NCI-H2081 treated with DMSO at 0.1 percent for 48 hours (cell line): ENCODE results near the gene KIF1B.
"Not testable (repeated sequence)": the region's sequence is repeated elsewhere in the genome, so short reads cannot be mapped to it uniquely, and the experiment has no call there.

Experiments used
- DNase-seq: peaks from one replicate; lab custom pipeline; 2025; lab: John Stamatoyannopoulos, UW

The KIF1B gene

DNA sequence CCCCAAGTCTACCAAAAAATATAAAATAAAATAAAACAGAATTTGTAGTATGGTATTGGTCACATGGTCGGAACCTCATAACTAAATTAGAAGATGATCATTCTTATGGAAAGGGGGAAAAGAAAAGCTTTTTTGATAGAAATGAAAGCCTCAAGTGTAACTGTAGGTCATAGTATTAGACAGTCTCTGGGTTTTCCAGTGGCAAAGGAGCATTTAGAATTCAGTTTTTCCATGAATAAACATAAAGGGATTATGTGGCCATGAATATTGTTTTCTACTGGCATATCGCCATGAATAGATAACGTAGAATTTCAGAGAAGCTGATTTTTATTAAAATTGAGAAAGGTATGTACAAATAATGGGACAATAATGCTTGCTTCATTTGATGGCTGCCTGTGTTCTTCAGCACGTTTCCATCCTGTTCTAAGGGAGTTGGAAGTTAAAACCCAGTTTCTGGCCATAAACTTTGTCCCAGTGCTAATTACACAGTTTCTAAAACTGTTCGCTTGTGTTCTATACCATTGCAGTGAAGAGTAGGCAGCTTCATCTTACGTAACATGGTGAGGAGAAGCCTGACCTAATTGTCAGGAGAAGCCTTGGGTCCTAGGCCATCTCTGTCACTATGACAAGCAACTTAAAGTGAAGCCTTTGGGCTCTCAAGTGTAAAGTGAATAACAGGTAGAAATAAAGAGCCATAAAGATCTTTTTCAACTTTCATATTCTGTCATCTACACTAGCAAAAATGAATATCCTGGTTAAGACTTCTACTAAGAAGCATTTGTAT lies 118.0 kb downstream of the KIF1B start:
- no peak for DNase-seq

DNA sequence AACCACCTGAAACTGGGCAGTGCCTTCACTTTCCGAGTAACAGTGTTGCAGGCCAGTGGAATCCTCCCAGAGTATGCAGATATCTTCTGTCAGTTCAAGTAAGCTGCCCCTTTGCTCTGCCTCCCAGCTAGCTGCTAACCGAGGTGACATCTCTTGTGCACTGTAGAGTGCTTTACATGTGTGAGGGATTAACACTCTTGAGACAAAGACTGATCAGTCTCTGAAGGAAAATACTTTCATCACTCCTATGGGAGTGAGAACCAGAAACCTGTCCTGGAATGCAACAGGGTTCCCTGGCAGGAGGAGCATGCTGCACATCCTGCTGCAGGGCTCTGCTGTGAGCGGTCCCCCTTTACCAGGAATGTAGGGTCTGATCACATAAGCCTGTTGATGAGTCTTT lies 127.1 kb downstream of the KIF1B start:
- DNase-seq: no peak

DNA sequence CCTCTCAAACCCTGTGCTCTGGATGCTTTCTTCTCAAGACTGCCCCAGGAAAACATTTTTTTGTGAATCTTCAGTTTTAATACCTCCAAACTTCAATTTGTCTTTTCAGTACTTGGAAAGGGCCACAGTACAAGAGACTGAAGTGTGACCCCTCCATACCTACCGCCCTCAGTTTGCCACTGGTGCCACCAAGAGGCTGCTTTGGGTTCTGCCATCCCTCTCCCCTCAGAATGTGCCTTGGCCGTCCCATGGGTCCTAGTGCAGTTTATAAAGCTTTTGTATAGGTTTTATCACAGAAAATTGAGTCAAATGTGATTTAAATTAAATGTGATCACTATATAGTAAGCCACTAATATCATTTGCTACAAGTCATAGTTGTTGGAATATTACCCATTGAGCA lies 127.7 kb downstream of the KIF1B start:
- no peak for DNase-seq

DNA sequence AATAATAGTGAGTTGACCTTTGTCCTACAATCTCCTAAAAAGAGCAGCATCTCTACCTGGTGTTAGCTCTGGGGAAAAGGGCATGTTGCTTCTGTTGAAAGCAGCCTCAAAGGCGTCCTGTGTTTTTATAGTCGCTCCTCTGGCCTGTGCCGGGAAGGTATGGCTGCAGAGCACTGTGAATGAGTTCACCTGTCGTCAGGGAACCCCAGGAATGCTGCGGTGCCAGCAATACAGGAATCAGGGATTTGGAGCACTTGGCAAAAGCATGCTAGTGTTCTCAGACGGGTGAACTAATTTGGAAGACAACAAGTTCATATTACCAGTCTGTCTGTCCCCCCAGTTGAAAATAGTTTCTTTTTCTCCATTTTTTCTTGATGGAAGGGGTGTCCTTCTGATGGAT lies 128.2 kb downstream of the KIF1B start:
- no peak for DNase-seq

DNA sequence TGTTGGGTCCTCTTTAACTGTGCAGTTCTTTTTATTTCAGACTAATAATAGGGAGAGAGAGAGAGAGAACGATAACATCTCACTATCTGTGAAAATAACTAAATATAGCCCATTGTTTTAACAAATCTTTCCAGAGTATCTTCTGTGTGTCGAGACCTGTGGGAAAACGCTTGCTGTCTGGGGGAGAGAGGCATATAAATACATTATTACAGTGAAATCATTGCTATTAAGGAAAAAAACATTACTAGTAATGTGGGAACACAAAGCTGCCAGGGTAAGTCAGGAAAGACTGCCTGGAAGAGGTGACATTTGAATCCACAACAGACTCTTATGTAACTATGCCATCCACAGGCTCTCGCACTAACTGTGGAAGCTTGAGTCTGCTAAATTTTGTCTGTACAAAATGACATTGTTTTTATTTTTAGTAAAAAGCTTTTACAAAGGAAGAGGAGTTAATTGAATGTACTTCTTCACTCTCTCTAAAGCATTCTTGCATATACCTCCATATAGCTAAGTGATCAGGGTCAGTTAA lies 128.7 kb downstream of the KIF1B start:
- no peak for DNase-seq

DNA sequence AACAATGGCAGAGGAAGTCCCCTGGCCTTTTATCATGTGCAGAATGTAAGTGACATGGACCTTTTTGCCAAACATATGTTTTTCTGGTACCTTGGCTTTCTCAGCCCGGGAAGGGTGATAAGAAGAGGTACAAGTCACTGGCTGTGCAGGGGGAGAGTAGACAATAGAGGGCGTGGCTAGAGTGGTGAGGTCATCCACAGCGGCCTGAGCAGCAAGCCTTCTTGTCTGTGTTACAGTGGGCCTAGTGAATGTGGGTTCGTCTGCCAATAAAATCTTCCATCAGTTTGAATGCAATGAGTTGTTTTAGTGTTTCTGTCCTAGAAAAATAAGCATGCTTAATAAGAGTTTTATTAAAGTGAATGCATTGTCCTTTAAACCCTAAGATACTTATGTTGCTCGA lies 129.4 kb downstream of the KIF1B start:
- DNase-seq: no peak

DNA sequence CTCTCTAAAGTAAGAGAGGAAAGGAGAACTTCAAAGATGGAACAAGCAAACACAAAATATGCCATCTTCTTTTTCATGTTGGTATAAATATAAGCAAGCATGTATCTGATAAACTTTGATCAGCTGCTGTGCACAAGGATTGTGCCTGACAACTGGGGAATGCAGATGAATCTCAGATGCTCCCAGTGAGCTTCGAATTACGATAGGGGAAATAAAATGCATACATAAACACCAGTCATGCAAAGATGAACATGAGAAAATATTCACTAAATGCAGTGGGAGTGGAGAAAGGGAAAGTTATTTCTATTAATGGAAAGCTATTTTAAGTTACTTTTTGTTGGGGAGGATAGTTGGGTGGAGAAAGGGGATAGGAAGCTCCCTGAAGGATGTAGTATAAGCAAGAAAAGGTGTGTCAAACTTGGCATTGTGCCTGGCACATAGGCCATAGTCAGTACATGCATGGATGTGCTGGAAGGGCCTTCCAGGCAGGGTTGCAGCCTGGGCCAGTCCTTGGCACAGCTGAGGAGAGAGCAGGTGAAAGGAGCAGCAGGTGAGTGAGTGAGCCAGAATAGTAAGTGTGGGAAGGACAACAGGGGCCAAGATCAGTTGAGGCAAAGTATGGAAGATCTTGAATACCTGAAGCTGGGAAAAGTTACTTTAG lies 130.7 kb downstream of the KIF1B start:
- DNase-seq: no peak

DNA sequence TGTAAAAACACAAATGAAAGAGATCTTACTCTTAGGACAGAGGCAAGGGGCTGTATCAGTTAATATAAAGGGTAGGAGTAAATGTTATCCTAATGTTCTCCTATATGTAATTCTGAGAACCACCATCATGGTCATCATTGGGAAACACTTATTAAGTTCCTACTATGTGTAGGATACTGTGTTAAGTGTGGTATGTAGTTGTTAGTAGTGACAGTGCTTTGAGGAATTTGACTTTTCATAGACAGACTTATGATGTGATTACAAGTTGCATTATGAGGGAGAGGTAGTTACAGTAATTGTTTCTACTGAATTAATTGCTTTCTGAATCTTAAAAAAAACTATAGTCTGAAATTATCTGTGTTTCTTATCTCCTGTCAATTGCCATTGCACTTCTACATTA lies 136.7 kb downstream of the KIF1B start:
- DNase-seq: no peak

DNA sequence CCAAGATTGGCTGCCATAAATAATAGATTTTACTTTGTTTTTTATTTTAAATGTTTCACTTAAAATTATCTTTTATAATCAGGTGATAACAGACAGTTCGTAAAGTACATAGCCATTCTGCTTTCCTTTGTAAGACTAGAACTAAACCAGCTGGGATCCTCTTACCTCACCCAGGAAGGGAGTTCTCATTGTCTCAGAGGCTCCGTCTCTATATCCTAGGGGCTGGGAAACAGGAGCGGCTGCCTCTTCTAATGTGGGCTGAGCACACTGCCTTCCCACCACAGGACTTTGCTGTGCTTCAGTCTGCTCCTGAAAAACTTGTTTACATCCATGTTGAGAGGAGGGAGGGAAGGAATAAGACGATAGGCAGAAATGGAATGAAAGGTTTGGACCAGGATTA lies 142.9 kb downstream of the KIF1B start:
- no peak for DNase-seq

DNA sequence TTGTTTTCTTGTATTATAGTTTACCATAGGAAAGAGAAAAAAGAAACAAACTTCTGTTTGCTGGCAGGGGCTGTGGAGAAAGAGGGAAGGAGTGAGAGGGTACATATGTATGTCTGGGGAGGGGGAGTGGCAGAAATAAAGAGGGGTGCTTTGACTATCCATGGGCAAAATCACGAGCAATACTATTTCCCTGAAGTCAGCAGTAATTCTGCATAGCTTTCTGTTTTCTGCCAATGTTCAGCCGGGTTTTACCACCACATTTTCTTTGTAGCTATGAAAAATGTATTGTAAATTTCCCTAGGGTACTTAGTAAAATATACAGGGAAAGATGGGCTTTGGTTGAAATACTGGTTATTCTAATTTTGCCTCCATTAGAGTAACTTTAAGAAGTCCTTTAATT lies 143.3 kb downstream of the KIF1B start:
- DNase-seq: no peak

DNA sequence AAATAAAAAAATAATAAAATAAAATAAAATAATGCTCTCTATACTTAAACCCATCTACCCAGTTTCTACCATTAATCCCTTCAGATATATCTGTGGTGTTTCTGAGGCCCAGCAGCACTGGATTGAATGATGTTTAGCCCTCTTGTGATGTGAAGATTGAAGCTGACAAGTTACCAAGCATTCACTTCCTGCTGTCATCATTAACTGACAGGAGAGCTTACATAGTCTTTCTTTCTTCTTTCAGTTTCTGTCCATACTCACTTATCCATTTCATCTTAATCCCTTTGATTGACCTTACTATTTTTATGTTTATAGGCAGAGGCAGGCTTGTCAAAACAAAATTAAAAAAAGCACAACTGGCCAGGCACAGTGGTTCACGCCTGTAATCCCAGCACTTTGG lies 149.7 kb downstream of the KIF1B start:
- DNase-seq: no peak

DNA sequence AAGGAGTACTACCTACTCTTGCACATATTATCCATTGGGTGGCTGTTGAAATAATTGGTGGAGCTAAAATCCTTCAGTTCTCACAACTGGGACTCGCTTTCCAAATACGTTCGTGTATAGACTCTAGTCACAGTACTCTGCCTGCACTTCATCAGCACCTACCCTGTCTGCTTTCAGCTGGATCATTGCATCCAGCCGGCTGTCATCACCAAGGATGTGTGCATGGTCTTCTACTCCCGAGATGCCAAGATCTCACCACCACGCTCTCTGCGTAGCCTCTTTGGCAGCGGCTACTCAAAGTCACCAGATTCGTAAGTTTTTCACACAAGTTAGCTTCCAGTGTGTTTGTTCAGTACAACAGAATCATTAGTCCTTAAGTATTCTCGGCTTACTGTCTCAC lies 151.1 kb downstream of the KIF1B start:
- no peak for DNase-seq

DNA sequence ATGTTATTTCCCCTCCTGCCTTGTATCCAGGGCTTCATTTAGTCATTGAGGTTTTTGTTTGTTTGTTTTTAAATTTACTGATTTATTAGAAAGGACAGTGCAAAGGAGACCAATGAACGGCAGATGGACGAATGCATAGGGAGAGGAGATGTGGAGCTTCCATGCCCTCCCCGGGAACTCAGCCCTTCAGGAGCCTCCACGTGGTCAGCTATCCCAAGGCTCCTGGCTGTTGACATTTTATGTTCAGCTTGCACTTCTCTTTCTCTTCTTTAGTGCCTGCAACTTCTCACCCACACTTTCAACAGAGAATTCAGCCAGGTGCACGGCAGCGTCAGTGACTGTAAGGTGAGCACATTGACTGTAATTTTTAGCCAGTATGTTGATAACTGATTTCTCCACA lies 157.8 kb downstream of the KIF1B start:
- DNase-seq: no peak

DNA sequence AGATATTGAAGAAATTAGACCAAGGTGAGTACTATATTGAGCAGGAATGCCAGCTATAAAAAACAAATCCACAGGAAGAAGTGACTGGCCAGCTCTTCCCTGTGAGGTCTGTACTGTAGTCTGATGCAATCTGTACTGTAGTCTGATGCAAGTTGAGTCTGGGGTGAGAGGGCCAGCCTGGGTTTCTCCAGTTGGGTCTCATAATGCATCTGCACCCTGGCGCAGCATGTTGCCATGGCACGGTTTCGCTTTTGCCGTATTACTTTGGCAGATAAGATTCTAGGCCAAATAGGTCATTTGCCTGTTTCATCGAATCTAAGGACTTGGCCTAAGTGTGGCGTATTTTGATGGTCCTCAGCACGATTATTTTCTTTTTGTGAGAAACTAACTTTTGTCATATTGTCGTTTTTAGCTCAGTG lies 164.1 kb downstream of the KIF1B start:
- no peak for DNase-seq

DNA sequence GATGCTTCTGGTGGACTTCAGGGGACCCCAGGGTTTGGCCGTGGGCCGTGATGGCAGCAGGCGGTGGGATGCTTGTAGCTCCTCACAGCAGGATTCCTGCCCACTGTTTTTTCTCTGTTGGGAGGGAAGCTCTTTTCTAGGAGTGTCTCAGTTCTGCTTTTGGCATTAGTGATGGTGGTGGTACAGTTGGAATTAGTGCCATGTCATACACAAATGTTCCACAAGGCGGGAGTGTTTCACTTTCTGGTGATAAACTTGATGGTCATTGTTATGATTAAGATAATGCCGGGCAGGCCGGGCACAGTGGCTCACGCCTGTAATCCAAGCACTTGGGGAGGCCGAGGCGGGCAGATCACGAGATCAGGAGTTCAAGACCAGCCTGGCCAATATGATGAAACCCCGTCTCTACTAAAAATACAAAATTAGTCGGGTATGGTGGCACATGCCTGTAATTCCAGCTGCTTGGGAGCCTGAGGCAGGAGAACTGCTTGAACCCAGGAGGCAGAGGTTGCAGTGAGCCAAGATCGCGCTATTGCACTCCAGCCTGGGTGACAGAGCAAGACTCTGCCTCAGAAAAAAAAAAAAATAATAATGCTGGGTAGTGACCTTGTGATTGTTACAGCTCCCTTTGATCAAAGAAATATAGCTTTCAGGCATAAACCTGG lies 167.1 kb downstream of the KIF1B start:
- DNase-seq: not testable (repeated sequence)

DNA sequence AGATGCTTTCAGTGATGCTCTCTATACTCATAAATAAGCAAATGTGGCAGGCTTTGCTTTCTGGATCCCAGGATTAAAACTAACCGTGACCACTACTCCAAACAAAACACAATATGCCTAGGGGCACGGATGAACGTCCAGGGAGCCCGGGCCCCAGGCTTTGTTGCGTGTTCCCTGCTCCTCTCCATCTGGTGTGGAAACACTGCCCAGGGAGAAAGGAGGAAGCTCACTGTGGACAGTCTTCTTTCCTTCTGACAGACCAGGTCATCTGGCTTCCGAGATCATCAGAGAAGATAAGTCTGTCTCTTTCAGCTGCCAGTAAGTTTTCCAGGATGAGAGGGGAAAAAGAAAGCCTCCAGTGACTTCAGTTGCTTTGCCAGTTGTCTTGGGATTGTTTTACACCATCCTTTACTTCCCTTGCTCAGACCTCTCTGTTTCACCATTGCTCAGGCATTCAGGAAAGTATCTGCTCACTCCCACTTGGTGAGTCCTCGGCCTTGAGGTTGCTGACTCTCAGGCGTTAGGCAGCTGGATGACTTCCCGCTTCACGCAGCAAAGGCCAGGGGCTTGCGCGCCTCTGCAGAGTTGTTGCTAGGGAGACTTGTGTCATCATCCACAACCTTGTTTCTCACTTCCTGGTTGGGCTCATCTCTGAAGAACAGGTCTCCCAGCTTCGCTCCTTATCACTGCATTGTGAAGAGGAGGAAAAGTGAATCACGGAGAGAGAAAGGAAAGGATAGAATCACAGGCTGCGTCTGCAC lies 167.9 kb downstream of the KIF1B start:
- DNase-seq: no peak

DNA sequence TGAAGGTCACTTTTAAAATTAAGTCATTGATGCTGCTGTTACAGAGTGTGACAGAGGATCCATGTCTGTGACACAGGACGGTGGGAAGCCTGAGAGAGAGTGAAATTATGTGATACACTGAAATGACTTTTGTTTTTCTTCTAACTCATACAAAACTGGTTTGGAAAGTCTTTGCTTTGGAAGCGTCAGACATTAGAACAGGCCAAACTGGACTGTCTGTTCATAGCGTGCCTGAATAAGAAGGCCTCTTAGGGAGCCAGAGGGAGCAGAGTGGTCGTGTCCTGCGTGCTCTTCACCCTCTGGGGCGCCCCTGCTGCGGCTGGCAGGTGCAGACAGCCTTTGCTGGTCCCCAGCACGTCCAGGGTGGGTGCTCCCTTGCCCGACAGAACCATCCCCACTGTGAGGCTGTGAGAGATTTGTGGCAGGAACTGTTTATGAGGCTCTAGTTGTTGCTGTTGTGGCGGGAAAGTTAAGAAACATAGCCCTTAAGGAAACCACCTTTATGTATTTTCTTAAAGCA lies 168.8 kb downstream of the KIF1B start:
- DNase-seq: no peak

DNA sequence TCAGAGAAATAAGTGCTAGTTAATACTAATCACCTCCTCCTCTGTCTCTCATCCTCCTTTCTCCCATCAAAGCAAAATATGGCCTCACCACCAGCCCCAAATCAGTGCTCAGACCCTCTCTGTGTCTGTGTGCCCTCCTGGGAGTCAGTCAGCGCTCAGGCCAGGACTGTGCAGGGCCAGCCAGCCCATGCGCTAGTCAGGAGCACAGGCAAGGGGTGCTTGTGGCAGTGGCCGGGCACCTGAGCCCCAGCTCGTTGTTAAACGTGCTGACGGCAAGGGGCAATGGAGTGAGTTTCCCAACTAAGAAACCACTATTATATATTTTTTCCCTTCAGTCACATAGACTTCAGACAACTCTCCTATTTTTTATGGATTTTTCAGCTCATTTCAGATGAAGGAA lies 169.3 kb downstream of the KIF1B start:
- DNase-seq: no peak

DNA sequence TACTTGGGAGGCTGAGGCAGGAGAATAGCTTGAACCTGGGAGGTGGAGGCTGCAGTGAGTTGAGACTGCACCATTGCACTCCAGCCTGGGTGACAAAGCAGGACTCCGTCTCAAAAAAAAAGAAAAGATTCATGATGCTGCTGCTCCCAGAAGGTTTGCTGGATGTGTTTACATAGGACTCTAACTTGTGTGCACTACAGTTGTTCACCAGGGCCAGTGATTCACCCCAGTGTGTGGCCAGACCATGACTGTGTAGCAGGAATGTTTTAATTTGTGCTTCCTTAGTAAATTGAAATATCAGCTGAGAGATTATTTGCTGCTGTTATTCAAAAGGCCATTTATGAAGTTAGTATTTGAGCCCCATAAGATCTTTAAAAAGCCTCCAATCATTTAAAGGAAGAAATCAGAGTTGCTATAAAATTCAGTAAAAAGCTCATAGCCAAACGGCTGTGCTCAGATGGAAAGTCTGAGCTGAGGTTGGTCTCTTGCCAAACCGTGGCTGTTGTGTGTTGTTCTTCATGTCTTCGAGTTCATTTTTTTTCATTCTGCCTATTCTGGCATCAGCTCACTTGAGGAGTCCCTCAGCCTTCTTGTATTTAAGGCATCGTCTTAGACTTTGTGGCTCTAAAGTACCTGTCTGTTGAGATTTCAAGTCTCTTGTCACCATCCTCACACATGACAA lies 170.4 kb downstream of the KIF1B start:
- no peak for DNase-seq

DNA sequence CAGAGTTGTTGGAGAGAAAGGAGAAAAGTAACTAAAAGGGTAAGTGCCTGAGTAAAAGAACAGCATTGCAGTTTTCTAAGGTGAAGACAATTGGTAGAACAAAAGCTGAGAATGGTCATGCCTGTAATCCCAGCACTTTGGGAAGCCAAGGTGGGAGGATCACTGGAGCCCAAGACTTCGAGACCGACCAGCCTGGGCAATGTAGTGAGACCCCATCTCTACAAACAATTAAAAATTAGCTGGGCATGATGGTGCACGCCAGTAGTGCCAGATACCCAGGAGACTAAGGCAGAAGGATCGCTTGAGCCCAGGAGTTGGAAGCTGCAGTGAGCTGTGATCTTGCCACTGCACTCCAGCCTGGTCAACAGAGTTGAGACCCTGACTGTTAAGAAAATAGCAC lies 173.3 kb downstream of the KIF1B start:
- no peak for DNase-seq

DNA sequence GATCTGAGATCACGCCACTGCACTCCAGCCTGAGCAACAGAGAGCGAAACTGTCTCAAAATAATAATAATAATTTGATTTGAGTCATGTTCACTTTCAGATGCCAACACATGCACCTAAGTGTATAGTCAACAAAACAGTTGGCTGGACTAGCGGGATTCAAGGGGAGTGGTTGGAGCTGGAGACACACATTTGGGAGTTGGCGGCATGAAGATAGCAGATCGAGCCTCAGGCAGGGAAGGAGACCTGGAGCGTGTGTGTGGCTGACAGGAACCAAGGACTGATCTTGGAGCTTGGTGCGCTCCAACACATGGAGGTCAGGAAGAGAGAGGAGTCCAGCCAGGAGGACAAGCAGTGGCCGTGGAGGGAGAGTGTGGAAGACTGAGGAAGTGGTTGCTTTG lies 173.8 kb downstream of the KIF1B start:
- DNase-seq: no peak
